BE2C (cell line): Measurements from ENCODE around the gene CENPP.

ENCODE experiments used
- DNase-seq: peaks from one replicate; pipeline ENCODE4 v3.0.0-alpha.2; 2020
- H3K27me3 ChIP-seq: fragments of 250-450 bp; sonication (Bioruptor Pico); 2 replicates; pipeline ENCODE4 v1.5.1; 2020; ENCODE audit warnings: mild to moderate bottlenecking
- H3K36me3 ChIP-seq: fragments of 250-450 bp; sonication (Bioruptor Pico); 2 replicates; pipeline ENCODE4 v1.5.1; 2020; ENCODE audit warnings: mild to moderate bottlenecking
- H3K4me1 ChIP-seq: fragments of 250-450 bp; sonication (Bioruptor Pico); 2 replicates; pipeline ENCODE4 v1.5.1; 2020
- H3K4me3 ChIP-seq: 2 replicates; pipeline ENCODE4 v1.5.1; 2011; ENCODE audit warnings: low read depth, low read length
- H3K9me3 ChIP-seq: fragments of 250-450 bp; sonication (Bioruptor Pico); 2 replicates; pipeline ENCODE4 v1.5.1; 2020
- TF ChIP-seq, protein P1 (sequence below): IDR thresholded peaks from 2 replicates; pipeline ENCODE4 v1.5.1; 2012; ENCODE audit warnings: mild to moderate bottlenecking, low read depth, low read length

CENPP gene

DNA sequence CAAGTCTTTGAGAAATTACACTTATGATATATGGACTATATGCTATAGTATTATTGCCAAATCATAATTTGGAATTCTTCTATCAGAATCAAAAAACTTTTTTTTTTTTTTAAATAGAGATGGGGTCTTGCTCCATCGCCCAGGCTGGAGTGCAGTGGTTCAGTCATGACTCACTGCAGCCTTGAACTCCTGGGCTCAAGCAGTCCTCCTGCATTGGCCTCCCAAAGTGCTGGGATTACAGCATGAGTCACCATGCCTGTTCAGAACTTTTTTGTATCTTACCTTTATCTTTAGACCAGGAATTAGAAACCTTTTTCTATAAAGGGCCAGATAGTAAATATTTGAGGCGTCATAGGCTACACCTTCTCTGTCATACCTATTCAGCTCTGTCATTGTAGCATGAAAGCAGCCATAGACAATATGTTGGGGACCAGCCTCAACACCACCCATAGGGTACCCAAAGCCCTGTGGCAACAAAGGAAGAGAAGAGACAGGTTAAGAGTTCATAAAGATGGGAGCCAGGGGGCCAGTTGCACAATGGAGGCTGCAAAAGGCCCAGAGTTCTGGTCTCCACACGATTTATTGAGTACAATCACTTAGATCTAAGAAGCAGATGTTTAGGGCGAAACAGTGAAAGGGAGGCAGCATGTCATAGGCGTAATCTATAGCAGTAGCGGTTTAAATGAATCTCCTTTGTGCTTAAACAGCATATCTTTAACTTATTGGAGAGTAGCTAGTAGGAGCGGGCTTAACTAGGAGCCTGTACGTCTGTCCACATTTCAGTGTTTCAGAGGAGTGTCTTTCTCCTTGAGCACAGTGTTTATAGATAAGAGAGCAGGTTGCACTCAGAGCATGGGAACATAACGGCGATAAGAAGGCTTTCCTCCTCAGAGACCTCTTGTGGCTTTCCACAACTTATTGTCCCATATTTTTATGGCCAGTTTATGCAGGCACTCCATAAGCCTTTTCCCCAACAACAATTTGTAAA, 197.5 kb downstream of the CENPP start:
- no peaks in the 10 kb centered on the region for H3K9me3 ChIP-seq
- no peaks in the 10 kb centered on the region for H3K36me3 ChIP-seq
- H3K4me3 ChIP-seq, result no peak overlapping the region
- H3K4me1 ChIP-seq, result peaks cover 9% of the 10 kb centered on the region
- DNase-seq, result no peak
- no peaks in the 10 kb centered on the region for H3K27me3 ChIP-seq
- TF ChIP-seq, protein P1, sequence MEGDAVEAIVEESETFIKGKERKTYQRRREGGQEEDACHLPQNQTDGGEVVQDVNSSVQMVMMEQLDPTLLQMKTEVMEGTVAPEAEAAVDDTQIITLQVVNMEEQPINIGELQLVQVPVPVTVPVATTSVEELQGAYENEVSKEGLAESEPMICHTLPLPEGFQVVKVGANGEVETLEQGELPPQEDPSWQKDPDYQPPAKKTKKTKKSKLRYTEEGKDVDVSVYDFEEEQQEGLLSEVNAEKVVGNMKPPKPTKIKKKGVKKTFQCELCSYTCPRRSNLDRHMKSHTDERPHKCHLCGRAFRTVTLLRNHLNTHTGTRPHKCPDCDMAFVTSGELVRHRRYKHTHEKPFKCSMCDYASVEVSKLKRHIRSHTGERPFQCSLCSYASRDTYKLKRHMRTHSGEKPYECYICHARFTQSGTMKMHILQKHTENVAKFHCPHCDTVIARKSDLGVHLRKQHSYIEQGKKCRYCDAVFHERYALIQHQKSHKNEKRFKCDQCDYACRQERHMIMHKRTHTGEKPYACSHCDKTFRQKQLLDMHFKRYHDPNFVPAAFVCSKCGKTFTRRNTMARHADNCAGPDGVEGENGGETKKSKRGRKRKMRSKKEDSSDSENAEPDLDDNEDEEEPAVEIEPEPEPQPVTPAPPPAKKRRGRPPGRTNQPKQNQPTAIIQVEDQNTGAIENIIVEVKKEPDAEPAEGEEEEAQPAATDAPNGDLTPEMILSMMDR, result no peak

DNA sequence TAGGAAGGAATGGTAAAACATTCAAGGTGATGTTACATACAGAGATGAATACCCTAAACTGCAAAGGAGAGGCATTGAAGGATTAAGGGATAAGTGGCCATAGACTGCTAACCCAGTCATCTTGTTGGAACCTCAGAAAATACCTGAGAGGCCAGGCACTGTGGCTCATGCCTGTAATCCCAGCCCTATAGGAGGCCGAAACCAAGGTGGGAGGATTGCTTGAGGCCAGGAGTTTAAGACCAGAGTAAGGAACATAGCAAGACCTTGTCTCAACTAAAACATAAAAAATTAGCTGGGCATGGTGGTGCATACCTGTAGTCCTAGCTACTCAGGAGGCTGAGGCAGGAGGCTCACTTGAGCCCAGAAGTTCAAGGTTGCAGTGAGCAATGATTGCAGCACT, 199.1 kb downstream of the CENPP start:
- TF ChIP-seq, protein P1, result no peak
- H3K36me3 ChIP-seq, result no peaks in the 10 kb centered on the region
- no peaks in the 10 kb centered on the region for H3K27me3 ChIP-seq
- peaks cover 9% of the 10 kb centered on the region for H3K4me1 ChIP-seq
- H3K4me3 ChIP-seq, result no peak overlapping the region
- no peaks in the 10 kb centered on the region for H3K9me3 ChIP-seq
- DNase-seq, result no peak

DNA sequence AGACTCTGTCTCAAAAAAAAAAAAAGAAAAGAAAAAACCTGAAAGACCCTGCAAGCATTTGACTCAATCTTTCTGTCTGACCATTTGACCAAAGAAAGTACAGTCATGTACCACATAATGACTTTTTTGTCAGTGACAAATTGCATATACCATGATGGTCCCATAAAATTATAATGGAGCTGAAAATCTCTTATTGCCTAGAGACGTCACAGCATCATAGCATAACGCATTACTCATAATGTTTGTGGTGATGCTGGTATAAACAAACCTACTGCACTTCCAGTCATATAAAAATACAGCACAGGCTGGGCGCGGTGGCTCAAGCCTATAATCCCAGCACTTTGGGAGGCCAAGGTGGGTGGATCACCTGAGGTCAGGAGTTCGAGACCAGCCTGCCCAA, 199.6 kb downstream of the CENPP start:
- Histone ChIP-seq H3K4me1 (peaks cover 9% of the 10 kb centered on the region), H3K4me3 (no peak overlapping the region), H3K27me3 (no peaks in the 10 kb centered on the region), H3K9me3 (no peaks in the 10 kb centered on the region), H3K36me3 (no peaks in the 10 kb centered on the region)
- no peak for DNase-seq
- TF ChIP-seq, protein P1, result no peak

DNA sequence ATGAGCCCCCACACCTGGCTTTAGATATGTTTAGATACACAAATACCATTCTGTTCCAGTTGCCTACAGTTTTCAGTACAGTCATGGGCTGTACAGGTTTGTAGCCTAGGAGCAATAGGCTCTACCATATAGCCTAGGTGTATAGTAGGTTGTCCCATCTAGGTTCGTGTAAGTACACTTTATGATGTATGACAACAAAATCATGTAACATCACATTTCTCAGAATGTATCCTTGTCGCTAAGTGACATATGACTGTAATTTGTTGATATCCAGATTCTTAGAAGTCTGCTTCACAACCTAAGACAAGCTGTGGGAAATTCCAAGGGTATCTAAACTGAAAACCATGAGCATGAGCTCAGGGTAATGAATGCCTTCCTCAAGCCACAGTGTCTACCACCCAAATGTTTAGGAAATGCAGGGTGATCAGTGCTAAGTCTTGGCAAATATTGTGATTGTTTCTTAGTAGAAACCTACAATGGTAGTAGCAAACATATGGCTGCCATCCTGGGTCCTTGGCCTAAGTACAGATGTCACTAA, 201.6 kb downstream of the CENPP start:
- no peaks in the 10 kb centered on the region for H3K36me3 ChIP-seq
- TF ChIP-seq, protein P1, result no peak
- no peak overlapping the region for H3K4me3 ChIP-seq
- no peaks in the 10 kb centered on the region for H3K27me3 ChIP-seq
- no peak for DNase-seq
- peaks cover 9% of the 10 kb centered on the region for H3K4me1 ChIP-seq
- no peaks in the 10 kb centered on the region for H3K9me3 ChIP-seq

DNA sequence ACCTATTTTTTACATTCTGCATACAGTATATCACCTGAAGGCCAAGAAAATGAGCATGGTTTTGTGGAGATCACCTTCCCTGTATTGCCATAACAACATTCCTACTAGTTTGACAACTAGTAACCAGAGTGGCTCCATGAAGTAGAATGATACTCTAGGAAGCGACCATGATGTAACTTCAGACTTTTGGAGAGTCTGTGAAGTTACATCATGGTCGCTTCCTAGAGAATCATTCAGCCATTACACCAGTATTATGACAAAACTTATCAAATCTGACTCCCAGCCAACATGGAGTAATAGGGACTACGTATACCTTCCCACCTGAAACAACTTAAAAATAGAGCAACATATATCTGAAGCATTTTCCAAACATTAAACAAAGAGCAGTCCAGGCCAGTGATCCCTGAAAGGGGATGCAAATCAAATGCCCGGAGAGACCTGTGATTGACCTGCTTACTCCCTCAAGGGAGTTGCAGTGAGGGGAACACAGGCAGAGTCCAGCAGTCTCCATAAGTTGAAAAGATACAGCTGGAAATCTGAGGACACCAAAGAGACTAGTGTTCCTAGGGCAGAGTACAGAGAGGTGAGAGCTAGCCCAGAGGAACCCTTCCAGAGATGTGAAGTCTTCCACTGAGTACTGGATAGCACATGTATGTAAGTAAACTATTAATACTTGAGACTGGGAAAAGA, 202.2 kb downstream of the CENPP start:
- TF ChIP-seq, protein P1, result no peak
- H3K9me3 ChIP-seq, result no peaks in the 10 kb centered on the region
- peaks cover 9% of the 10 kb centered on the region for H3K4me1 ChIP-seq

DNA sequence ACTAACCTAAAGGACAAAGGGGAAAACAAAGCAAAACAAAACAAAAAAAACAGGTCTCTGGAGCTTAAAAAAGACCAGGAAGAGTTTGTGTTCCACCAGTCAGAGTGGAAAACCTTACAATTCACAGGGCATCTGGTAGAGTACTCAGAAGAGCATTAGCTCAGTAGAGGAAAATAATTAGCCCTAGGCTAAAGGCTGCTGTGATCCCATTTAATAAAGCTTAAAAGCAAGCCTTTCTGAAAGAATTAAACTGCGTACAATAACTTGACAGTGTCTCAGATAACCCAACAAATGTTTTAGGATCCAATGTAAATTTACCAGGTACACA, 202.7 kb downstream of the CENPP start:
- Histone ChIP-seq H3K9me3 (no peaks in the 10 kb centered on the region), H3K4me3 (no peak overlapping the region), H3K4me1 (peaks cover 9% of the 10 kb centered on the region), H3K36me3 (no peaks in the 10 kb centered on the region), H3K27me3 (no peaks in the 10 kb centered on the region)
- TF ChIP-seq, protein P1, result no peak
- DNase-seq, result no peak

More for the DNA sequence above, 202.2 kb downstream of the CENPP start:
- Histone ChIP-seq H3K27me3 (no peaks in the 10 kb centered on the region), H3K36me3 (no peaks in the 10 kb centered on the region), H3K4me3 (no peak overlapping the region)
- DNase-seq, result no peak
